Stimulated activated CD8-positive, alpha-beta memory T cell treated with anti-CD3 and anti-CD28 coated beads, Interleukin-4, amount 100 ng/mL, for 4 hours (primary cell): ENCODE measurements around the gene KATNAL1.
"Not testable (repeated sequence)": the region's sequence is repeated elsewhere in the genome, so short reads cannot be mapped to it uniquely, and the experiment has no call there.

Experiments used
- DNase-seq, 2 donors: peaks; one replicate each; pipeline ENCODE4 v3.0.0-alpha.2; 2020; ENCODE audit warnings: low read depth in 2 of 2, low spot score in 1 of 2

Gene KATNAL1

GRCh38 chr13:30295116-30295515 is 12.2 kb downstream of the KATNAL1 start:
- no peak for DNase-seq

GRCh38 chr13:30294004-30294403 is 13.3 kb downstream of the KATNAL1 start:
- no peak for DNase-seq

- DNase-seq = no peak
Observed at GRCh38 chr13:30292325-30292724, 15.0 kb downstream of the KATNAL1 start.

GRCh38 chr13:30290812-30291436 is 16.4 kb downstream of the KATNAL1 start:
- DNase-seq = no peak

GRCh38 chr13:30289533-30289932 is 17.8 kb downstream of the KATNAL1 start:
- no peak for DNase-seq

- not testable (repeated sequence) for DNase-seq
Observed at GRCh38 chr13:30286059-30286458, 21.3 kb downstream of the KATNAL1 start.

- no peak for DNase-seq
Observed at GRCh38 chr13:30276178-30276577, 31.2 kb downstream of the KATNAL1 start.

GRCh38 chr13:30274083-30274482 is 33.3 kb downstream of the KATNAL1 start:
- no peak for DNase-seq

- not testable (repeated sequence) for DNase-seq
Observed at GRCh38 chr13:30270035-30270434, 37.3 kb downstream of the KATNAL1 start.

- no peak for DNase-seq
Observed at GRCh38 chr13:30268673-30269072, 38.7 kb downstream of the KATNAL1 start.

GRCh38 chr13:30266756-30267155 is 40.6 kb downstream of the KATNAL1 start:
- DNase-seq = no peak

GRCh38 chr13:30259149-30259733 is 48.1 kb downstream of the KATNAL1 start:
- not testable (repeated sequence) for DNase-seq

GRCh38 chr13:30257468-30258099 is 49.8 kb downstream of the KATNAL1 start:
- DNase-seq = no peak

- no peak for DNase-seq
Observed at GRCh38 chr13:30256713-30257467, 50.5 kb downstream of the KATNAL1 start.

- no peak for DNase-seq
Observed at GRCh38 chr13:30255696-30256095, 51.7 kb downstream of the KATNAL1 start.

- DNase-seq = no peak
Observed at GRCh38 chr13:30253830-30254229, 53.5 kb downstream of the KATNAL1 start.

- no peak for DNase-seq
Observed at GRCh38 chr13:30247406-30247805, 59.9 kb downstream of the KATNAL1 start.

GRCh38 chr13:30241532-30241931 is 65.8 kb downstream of the KATNAL1 start:
- no peak for DNase-seq

- no peak for DNase-seq
Observed at GRCh38 chr13:30240608-30241007, 66.7 kb downstream of the KATNAL1 start.

- DNase-seq = no peak
Observed at GRCh38 chr13:30235216-30235615, 72.1 kb downstream of the KATNAL1 start.

- DNase-seq = no peak
Observed at GRCh38 chr13:30234619-30235162, 72.7 kb downstream of the KATNAL1 start.

- no peak for DNase-seq
Observed at GRCh38 chr13:30224732-30225131, 82.6 kb downstream of the KATNAL1 start.
